ENCODE data around the gene LBHD2. TPM values are rescaled to one million over a fixed set of nuclear protein-coding genes. Genes with fewer than 3 reads are reported as not detected.

Gene LBHD2
- total RNA-seq, 1 experiment from 2014 or later: not detected

DNA sequence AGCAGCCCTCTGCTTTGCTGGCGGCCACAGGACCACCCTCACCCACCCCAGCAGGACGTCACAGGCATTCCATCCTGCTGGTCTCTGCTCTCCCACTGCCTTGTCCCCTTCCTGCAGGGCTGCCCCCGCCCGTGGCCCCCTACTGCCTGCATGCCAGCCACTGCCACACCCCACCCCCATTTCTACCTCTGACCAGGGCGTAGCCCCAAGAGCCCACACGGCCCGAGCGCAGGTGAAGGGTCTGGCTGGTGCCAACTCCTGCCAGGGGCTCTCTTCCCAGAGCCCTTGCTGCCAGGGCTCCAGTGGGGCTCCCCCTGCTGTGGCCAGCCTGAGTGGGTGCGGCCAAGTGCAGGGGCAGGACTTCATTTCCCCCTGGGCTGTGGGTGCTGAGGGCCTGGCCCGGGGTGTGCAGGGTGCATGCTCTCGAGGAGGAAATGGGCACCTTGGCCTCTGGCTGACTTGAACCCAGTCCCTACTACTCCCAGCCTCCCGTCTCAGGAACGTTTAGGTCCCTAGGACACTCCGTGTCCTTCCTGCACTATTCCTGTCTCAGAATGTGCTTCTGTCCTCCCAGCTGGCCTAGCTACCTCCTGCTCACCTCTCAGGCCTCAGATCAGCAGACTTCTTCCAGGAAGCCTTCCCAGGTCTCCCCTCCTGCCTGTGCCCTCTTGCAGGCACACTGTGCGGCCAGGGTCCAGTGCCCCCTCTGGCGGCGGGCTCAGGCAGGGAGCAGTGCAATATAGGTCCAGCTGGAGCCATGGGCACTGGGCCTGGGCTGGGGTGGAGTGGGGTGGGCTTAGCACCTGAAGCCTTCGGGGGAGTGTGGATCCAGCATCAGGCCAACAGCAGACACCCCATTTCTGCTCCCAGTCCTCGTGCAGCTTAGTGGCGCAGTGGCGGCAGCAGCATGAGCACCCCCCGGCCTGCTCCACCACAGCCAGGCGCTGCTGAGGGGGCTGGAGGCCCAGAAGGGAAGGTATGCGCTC is 1.4 kb downstream of the LBHD2 start:
- H3K27ac ChIP-seq (ENCODE audit: low read length): no peak overlapping the region

DNA sequence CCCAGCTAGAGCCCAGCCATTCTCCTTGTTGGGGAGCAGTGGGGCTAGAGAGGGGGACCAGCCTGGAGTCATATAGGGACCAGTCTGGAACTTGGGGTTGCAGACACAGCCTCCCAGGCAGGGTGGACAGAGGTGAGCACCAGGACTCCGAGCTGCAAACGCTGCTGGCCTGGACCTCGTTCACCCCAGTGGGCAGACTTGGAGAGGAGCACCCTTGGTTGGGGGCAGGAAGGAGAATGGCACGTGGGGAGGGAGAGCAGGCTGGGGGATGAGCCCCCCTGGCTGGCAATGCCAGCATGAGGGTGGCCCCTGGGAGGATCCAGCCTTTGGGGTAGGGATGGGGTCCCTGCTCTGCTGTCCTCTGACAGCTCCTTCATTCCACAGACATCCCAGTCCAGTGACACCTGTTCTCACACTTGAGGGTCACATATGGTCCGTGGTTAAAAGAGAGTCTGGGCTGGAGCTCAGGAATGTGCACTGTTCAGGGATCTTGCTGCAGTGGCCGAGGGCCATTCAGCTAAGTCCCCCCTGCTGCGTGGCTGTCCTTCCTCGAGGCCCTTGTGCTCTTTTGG is 2.8 kb downstream of the LBHD2 start:
- in situ Hi-C loops (cut with HindIII; ENCODE audit: low pct_unique_long_range_greater_than_20kb, low sequenced_read_pairs) (no loop called here), intact Hi-C loops (cut with micrococcal nuclease; ENCODE audit: unreplicated experiment) (no loop called here)
- no TSS peak for BruUV-seq (replicated peaks)
- ChIA-PET CTCF (interaction anchor here (0.6 to 1.9 kb wide), 4 partner anchors 14 to 94 kb away, joined by 3 to 5 read pairs (median 4); no protein-coding TSS in a partner anchor), POLR2A (interaction anchor here (0.6 kb wide), 1 partner anchor 138 kb away, joined by 3 read pairs; no protein-coding TSS in a partner anchor)
- no peak overlapping the region for H3K4me3 ChIP-seq (ENCODE audit: low read depth in 2 of 2, low read length in 2 of 2)
- TF ChIP-seq, protein P1, sequence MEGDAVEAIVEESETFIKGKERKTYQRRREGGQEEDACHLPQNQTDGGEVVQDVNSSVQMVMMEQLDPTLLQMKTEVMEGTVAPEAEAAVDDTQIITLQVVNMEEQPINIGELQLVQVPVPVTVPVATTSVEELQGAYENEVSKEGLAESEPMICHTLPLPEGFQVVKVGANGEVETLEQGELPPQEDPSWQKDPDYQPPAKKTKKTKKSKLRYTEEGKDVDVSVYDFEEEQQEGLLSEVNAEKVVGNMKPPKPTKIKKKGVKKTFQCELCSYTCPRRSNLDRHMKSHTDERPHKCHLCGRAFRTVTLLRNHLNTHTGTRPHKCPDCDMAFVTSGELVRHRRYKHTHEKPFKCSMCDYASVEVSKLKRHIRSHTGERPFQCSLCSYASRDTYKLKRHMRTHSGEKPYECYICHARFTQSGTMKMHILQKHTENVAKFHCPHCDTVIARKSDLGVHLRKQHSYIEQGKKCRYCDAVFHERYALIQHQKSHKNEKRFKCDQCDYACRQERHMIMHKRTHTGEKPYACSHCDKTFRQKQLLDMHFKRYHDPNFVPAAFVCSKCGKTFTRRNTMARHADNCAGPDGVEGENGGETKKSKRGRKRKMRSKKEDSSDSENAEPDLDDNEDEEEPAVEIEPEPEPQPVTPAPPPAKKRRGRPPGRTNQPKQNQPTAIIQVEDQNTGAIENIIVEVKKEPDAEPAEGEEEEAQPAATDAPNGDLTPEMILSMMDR (IDR thresholded peaks at IDR 0.05): no peak
- no peak for TF ChIP-seq REST (IDR thresholded peaks at IDR 0.05; ENCODE audit: insufficient read depth in 1 of 2, low read depth in 2 of 2, low read length in 1 of 2)
- no peak for TF ChIP-seq TCF7L2 (IDR thresholded peaks at IDR 0.05; ENCODE audit: low read depth, low read length)
- no peak for TF ChIP-seq POLR2AphosphoS5 (IDR thresholded peaks at IDR 0.05; ENCODE audit: low read depth, low read length)
- no peak for TF ChIP-seq SIN3A (IDR thresholded peaks at IDR 0.05; ENCODE audit: borderline replicate concordance, insufficient read depth, low read depth, low read length)
- H3K36me3 ChIP-seq (ENCODE audit: control insufficient read depth, insufficient read depth, low read length): no peaks in the 10 kb centered on the region
- H3K27me3 ChIP-seq (ENCODE audit: control insufficient read depth, insufficient read depth, low read length): no peaks in the 10 kb centered on the region
- H3K9me3 ChIP-seq (ENCODE audit: control insufficient read depth, insufficient read depth, low read depth, low read length): no peaks in the 10 kb centered on the region
- no peak for ATAC-seq
- H3K4me1 ChIP-seq (ENCODE audit: control insufficient read depth, insufficient read depth, low read length): no peaks in the 10 kb centered on the region
- H3K27ac ChIP-seq (ENCODE audit: low read length): no peak overlapping the region
- DNase-seq (ENCODE audit: low read depth, low spot score): no peak

More for the DNA sequence above, 1.4 kb downstream of the LBHD2 start:
- no peaks in the 10 kb centered on the region for H3K27me3 ChIP-seq (ENCODE audit: control insufficient read depth, insufficient read depth, low read length)
- CTCF ChIA-PET: interaction anchor here (1.9 kb wide), 1 partner anchor 20 kb away, joined by 5 read pairs; no protein-coding TSS in a partner anchor
- intact Hi-C loops (cut with micrococcal nuclease; ENCODE audit: unreplicated experiment) (no loop called here), in situ Hi-C loops (cut with HindIII; ENCODE audit: low pct_unique_long_range_greater_than_20kb, low sequenced_read_pairs) (no loop called here)
- H3K4me3 ChIP-seq (ENCODE audit: low read depth in 2 of 2, low read length in 2 of 2): no peak overlapping the region
- DNase-seq (ENCODE audit: low read depth, low spot score) (no peak), ATAC-seq (peak; percentile 74)
- TF ChIP-seq, protein P1 (IDR thresholded peaks at IDR 0.05): peak; percentile 75
- no peak for TF ChIP-seq TCF7L2 (IDR thresholded peaks at IDR 0.05; ENCODE audit: low read depth, low read length)
- no peaks in the 10 kb centered on the region for H3K4me1 ChIP-seq (ENCODE audit: control insufficient read depth, insufficient read depth, low read length)
- H3K36me3 ChIP-seq (ENCODE audit: control insufficient read depth, insufficient read depth, low read length): no peaks in the 10 kb centered on the region
- no TSS peak for BruUV-seq (replicated peaks)
- POLR2A ChIA-PET: interaction anchor here (0.5 kb wide), 1 partner anchor 9 kb away, joined by 4 read pairs; no protein-coding TSS in a partner anchor
- no peaks in the 10 kb centered on the region for H3K9me3 ChIP-seq (ENCODE audit: control insufficient read depth, insufficient read depth, low read depth, low read length)

Data from Panc1 (cell line).